GM19468 (cell line): ENCODE data around the gene PAFAH1B2.

ENCODE experiments used
- ATAC-seq: cut with Tn5 transposase; IDR thresholded peaks from one replicate; pipeline ENCODE4 v1.9.1; 2021; ENCODE audit warnings: mild to moderate bottlenecking, moderate library complexity, moderate number of reproducible peaks; ENCODE audit not compliant: unreplicated experiment; ENCODE audit errors: extremely low read depth

PAFAH1B2 gene

DNA sequence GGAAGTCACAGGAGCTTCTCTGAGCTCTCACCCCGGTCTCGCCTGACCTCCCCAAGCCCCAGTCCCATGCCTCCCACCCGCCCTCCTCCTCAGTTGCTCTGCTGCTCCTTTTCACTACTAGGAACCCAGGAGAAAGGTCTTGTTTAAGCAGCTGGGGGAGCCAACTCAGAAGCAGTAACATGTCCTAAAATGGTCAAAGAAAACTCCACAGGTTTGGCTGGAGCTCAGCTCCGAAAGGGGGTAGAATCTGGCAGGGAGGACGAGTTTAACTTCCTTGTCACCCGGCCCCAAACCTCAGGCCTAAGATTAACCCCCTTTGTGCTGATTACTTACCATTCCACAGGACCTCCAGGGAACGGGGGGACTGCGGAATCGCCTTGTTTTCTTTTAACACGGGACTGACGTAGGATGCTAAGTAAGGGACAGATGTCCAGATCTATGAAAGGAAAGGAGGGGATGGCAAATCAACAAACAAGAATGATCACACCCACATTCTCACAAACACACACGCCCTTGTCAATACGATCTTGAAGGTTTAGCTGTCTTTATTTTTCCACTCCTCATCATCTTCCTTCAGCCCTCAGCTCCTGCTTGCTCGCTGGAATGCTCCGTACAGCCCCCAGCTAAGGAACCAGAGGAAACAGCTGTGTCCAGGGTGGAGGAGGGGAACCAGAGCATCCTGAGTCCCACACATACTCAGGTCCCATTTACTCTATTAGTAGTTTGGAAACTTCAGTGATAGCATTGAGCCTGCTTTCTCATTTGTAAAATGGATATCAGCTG lies 74.2 kb downstream of the PAFAH1B2 start:
- no peak for ATAC-seq

DNA sequence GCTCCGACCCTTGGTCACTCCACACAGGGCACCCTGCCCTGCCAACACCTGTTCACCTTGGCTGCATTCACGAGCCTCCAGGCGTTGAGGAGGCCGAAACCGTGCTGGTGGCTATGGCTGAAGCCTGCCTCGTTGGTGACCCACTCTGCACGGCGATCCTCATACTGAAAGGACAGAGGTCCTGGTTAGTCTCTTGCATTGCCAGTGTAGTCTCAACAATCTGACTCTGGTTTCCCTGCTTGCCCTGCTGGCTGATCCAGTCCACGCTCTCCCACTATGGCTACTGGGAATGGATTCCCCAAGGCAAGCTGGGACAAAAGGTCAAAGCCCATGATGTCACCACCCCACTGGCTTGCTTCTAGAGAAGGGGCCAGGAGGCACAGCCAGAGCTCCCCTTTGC lies 74.9 kb downstream of the PAFAH1B2 start:
- ATAC-seq: no peak

DNA sequence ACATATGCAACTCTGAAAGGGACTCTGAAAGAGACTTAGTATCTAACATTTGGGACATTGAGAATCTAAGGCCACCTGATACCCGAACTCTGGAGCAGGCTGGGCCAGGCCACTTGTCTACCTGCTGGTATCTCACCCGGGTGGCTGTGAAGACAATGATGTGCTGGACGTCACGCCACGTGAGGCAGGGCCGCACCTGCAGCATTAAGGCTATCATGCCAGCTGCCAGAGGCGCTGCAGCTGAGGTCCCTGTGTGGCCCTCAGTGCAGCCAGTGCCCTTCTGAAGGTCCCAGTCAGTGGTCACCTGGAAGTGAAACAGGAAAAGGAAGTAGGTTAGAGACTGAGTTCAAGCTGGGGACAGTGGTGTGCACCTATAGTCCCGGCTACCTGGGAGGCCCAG lies 75.4 kb downstream of the PAFAH1B2 start:
- no peak for ATAC-seq

DNA sequence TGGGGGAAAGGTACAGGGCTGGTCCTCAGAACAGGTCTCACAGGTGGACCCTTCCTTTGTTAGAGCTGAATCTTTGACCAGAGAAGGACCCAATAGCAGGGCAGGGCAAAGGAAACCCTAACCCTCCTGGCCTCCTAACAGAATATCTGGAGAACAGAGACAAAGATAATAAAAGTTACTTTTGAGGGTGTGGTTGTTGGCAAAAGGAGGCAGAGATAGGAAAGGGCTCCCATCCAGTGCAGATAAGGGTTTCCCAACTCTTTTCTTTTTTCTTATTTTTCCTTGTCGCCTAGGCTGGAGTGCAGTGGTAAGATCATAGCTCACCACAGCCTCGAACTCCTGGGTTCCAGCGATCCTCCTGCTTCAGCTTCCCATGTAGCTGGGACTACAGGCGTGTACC lies 75.9 kb downstream of the PAFAH1B2 start:
- no peak for ATAC-seq

DNA sequence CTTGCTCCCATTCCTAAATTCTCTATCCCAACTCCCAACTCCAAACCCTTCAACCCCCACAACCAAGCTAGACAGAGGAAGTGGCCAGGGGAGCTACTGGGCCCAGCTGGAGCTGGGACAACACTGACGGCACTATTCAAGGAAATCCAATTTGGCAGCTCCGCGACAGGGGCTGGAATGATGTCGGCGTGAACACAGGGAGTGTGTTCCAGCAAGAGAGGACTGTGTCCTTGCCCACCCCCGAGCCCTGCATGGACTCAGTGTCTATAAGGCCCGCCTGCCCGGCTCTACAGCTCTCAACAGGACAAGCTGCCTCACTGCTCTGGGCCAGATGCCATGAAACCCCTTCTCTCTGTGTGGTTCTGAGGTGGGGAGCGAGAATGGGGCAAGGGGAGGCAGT lies 76.5 kb downstream of the PAFAH1B2 start:
- no peak for ATAC-seq

DNA sequence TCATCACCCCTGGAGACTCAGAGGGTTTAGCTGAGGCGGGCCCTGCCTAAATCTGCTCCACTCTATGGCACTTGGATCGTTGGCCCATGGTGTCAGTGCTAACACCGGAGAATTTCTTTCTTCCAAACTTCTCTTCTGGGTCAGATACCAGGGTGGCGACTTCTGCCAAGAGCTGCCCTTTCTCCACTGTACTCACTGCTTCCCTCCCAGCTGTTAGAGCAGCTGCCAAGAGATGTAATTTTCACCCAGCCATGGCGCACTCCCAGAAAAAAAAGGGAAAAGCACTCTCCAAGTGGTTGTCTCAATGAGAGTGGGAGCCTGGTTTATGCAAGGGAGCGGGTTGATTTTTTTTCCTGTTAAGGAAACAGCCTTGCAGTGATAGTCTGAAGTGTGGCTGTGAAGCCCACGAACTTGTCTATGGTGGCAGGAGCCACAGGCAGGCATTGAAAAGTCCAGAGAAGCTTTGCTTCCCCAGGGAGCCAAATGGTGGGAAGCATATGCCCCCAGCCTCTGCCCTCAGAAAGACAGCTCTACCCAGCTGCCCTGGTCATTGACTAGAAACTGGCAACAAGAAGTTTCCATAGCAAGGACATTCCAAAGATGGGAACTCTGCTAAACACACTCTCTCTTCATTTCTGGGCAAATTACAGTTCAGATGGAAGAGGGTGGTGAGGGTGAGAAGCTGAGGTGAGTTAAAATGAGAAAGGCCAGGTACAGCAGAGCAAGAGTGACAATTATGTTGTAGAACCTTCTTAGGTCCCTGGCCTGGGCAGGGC lies 77.1 kb downstream of the PAFAH1B2 start:
- no peak for ATAC-seq

DNA sequence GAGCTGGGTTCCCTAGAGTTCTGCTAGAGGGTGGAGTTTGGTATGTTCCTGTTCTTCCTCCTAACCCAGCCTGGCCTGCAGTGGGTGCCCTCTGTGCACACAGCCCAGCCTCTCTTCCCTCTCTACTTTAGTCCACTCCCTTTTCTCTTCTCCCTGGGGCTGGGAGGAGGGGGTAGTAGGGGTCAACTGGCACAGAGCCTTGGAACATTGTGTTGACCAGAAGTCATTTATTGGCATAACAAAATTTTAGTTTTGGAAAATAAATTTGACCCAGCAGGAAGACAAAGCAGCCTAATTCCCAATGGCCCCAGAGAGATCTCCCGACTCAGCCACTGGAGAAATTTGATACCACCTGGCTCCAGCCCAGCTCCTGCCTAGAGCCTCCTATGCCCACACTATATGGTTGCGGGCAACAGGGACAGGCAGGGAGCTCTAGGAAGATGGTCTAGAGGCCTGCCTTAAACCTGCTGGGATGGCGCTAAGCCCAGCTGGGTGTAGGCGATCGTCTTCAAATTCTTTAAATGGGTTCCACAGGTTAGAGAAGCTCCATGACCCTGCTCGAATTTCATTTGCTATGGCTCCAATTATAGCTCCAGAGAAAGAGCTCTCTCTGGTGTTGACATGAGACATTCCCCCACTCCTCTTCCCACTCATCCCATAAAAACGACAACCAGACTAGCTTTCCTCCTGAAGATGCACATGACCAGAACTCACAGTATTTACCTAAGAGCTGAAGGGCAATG lies 77.9 kb downstream of the PAFAH1B2 start:
- no peak for ATAC-seq

DNA sequence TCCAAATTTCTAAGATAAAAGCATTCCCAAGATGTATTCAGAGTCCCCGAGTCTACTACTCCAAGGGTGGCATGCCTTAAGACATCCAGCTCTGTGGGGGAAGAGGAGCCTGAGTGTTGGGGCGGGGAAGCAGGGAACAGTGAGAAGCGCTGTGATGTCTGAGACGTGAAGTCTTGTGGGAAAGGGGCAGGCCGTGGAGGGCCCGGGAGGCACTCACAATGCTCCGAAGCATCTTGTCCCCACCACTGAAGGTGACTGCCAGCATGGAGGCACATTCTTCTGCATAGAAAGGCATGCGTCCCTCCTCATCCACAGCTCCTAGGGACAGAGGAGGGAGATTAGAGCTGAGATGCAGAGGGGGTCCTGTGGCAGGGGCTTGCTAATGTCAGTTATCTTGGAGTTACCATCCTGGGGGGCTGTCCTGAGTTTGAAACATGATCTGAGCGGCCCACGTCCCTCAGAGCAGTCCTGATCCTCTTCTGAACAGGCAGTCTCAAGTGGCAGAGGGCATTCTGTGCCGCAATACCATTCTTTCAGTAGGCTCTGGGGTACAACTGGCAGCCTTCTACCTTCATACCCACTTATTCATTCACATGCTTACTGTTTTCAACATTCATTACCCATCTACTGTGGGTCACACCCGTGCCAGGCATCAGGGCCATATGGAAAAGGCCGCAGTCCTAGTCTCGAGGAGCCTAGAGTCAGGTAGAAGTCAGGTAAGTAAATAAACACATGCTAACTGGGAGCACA lies 79.1 kb downstream of the PAFAH1B2 start:
- no peak for ATAC-seq

DNA sequence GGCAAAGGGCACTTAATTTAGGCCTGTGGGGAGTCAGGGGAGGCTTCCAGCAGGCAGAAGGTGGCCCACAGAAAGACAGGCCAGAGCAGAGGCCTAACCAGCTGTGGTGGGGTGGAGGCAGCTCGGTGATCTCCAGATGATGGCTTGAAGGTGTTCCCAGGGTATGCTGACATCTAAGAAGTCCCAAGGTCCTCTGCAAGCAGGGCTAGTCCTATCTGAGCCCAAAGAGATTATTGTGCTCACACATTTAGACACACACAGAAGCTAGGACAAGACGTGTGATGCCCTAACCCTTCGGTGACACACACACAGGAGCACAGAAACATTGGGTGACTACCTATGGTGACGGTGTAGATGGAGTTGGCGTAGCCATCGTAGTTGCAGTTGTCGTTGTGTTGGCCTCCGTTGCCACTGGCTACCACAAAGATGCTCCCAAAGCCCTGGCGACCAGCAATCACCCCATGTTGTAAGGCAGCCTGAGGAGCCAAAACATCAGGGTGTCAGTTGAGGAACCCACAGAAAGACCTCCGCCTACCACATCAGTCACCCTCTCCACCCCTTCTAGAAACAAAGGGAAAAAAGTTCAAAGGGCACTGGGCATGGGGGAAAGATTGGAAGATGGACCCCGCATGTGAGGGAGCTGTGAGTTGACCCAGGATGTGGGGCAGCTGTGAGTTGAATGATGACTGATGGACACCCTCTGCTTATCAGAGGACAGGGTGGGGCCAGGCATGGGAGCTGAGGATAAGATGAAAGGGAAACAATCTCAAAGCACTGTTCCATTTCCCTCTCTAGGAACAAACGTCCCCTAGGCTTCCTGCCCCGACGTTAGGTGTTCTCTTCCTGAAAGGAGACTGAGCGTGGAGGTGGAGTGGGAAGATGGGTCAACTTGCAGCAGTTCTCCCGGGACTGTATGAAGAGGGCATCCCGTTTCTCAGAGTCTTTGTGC lies 79.9 kb downstream of the PAFAH1B2 start:
- no peak for ATAC-seq

DNA sequence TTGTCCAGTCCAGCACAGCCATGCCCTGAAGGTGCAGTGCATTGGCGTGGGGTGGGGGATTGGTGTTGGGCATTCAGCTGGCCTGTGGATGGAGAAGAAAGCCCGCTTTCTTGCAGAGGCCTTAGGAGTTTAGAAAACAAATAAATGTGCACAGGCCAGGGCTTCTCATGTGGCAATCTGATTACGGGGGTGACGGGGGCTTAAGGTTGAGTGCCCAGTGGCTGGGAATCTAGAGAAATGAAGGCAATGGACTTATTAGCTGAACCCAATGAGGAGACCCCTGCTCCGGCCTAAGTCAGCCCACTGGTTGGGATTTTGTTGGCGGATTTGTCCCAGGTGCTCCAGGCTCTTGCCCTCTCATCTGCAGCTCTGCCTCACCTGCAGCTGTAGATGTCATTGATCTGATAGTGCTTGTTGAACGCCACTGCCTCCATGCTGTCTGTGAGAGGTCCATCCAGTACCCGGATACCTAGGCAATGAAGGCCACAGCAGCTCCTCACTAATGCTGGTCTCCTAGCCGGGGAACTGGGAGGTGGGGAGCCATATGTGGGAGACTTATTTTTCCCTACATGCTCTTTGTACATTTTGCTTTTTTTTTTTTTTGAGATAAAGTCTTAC lies 81.6 kb downstream of the PAFAH1B2 start:
- ATAC-seq: no peak
